GM12878 (cell line): ENCODE results near the gene ERICH2.

Experiments used
- FOXM1 ChIP-seq: IDR thresholded peaks from 2 replicates; pipeline ENCODE4 v1.6.1; 2012; ENCODE audit warnings: low read depth, mild to moderate bottlenecking, inconsistent platforms, low read length, moderate library complexity
- TF ChIP-seq, protein P1 (sequence below): IDR thresholded peaks from 2 replicates; pipeline ENCODE4 v1.6.1; 2012; ENCODE audit warnings: low read depth, low read length, improper control_type of control experiment
- TF ChIP-seq, protein P2 (sequence below), 3 experiments: IDR thresholded peaks in 2 of 3; conservative IDR thresholded peaks in 1 of 3; 2 replicates each; pipeline ENCODE4 v1.5.1; 2011; ENCODE audit warnings: low read depth in 3 of 3, low read length in 3 of 3, mild to moderate bottlenecking in 3 of 3, control low read depth in 2 of 3, moderate library complexity in 2 of 3, inconsistent platforms in 1 of 3, mixed read lengths in 1 of 3; ENCODE audit not compliant: control insufficient read depth in 2 of 3, insufficient read depth in 1 of 3; ENCODE audit errors: extremely low read depth in 1 of 3

DNA sequence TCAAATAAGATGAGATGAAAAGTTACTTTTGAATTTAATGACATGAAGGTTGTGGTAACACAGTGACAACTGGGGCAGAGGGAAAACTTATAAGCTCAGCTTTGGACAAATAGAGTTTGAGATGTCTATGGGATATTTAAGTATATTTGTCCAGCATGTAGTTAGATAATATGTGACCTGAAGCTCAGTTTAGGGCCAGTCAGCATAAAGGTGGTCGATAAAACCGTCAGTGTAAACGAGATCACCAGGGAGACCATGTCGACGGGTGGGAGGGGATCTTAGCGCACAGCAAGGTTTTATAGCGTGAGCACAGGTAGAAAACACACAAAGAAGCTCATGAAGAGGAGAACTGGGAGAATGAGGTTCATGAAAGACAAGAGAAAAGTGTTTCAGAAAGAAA lies 7.4 kb upstream of the ERICH2 start:
- TF ChIP-seq, protein P1, sequence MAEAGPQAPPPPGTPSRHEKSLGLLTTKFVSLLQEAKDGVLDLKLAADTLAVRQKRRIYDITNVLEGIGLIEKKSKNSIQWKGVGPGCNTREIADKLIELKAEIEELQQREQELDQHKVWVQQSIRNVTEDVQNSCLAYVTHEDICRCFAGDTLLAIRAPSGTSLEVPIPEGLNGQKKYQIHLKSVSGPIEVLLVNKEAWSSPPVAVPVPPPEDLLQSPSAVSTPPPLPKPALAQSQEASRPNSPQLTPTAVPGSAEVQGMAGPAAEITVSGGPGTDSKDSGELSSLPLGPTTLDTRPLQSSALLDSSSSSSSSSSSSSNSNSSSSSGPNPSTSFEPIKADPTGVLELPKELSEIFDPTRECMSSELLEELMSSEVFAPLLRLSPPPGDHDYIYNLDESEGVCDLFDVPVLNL = no peak
- TF ChIP-seq, protein P2, sequence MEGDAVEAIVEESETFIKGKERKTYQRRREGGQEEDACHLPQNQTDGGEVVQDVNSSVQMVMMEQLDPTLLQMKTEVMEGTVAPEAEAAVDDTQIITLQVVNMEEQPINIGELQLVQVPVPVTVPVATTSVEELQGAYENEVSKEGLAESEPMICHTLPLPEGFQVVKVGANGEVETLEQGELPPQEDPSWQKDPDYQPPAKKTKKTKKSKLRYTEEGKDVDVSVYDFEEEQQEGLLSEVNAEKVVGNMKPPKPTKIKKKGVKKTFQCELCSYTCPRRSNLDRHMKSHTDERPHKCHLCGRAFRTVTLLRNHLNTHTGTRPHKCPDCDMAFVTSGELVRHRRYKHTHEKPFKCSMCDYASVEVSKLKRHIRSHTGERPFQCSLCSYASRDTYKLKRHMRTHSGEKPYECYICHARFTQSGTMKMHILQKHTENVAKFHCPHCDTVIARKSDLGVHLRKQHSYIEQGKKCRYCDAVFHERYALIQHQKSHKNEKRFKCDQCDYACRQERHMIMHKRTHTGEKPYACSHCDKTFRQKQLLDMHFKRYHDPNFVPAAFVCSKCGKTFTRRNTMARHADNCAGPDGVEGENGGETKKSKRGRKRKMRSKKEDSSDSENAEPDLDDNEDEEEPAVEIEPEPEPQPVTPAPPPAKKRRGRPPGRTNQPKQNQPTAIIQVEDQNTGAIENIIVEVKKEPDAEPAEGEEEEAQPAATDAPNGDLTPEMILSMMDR (IDR thresholded peaks at IDR 0.05 in 2 of 3, conservative IDR thresholded peaks at IDR 0.05 in 1 of 3; ENCODE audit: control insufficient read depth in 2 of 3, extremely low read depth in 1 of 3, insufficient read depth in 1 of 3, low read depth in 3 of 3, low read length in 3 of 3) = no peak
- no peak for TF ChIP-seq FOXM1
